Measurements from ENCODE around the gene CARD10.

Gene CARD10

GRCh38 chr22:37519268-37520195 lies at the start of gene CARD10:
TSS of gene CARD10 (minus strand) at chr22:37519415. CDS start at chr22:37519200, 215 bp downstream.
- DNase-seq, result peak; percentile 11

- no peak for DNase-seq
These were observed 49.3 kb upstream of the CARD10 start for GRCh38 chr22:37568448-37569008.

GRCh38 chr22:37568012-37568411 lies 48.8 kb upstream of the CARD10 start:
- DNase-seq, result no peak

GRCh38 chr22:37566903-37567798 lies 47.9 kb upstream of the CARD10 start:
- peak; percentile 71 for DNase-seq

GRCh38 chr22:37566329-37566837 lies 47.2 kb upstream of the CARD10 start:
- DNase-seq, result no peak

- no peak for DNase-seq
These were observed 46.6 kb upstream of the CARD10 start for GRCh38 chr22:37565830-37566229.

- no peak for DNase-seq
These were observed 45.0 kb upstream of the CARD10 start for GRCh38 chr22:37564111-37564711.

- DNase-seq, result no peak
These were observed 44.2 kb upstream of the CARD10 start for GRCh38 chr22:37563153-37564081.

- no peak for DNase-seq
These were observed 43.0 kb upstream of the CARD10 start for GRCh38 chr22:37562049-37562875.

- DNase-seq, result no peak
These were observed 42.2 kb upstream of the CARD10 start for GRCh38 chr22:37561212-37562048.

- DNase-seq, result no peak
These were observed 41.5 kb upstream of the CARD10 start for GRCh38 chr22:37560608-37561211.

GRCh38 chr22:37559901-37560607 lies 40.8 kb upstream of the CARD10 start, which contains the start of gene CDC42EP1:
TSS of gene CDC42EP1 (plus strand) at chr22:37560480. CDS start at chr22:37566350, 5,870 bp downstream.
- no peak for DNase-seq

- DNase-seq, result no peak
These were observed 40.3 kb upstream of the CARD10 start for GRCh38 chr22:37559521-37559900.

GRCh38 chr22:37558815-37559214 lies 39.6 kb upstream of the CARD10 start:
- DNase-seq, result no peak

- no peak for DNase-seq
These were observed 38.2 kb upstream of the CARD10 start for GRCh38 chr22:37557321-37558001.

GRCh38 chr22:37556710-37557109 lies 37.5 kb upstream of the CARD10 start:
- DNase-seq, result no peak

GRCh38 chr22:37555029-37555428 lies 35.8 kb upstream of the CARD10 start:
- DNase-seq, result no peak

GRCh38 chr22:37553725-37554124 lies 34.5 kb upstream of the CARD10 start:
- DNase-seq, result no peak

All from NCI-H2029 (cell line).